Measurements from ENCODE around the gene HOXD3.

The HOXD3 gene

DNA sequence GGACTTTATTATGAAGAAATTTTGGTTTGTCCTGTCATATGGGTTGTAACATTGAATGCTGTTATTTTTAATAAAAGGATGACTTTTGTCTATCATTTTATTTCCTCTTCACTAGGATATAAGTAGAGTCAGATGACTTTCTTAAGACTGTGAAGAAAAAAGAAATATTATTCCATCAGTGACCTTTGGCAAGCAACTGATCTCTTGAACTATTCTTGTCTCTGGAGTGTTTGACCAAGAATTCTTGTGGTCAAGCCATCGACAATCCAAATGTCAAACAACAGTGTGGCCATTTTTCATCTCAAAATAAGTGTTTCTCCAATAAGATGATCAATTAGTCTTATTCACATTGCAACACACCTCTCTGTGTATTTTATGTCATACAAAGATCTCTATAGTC lies 56.3 kb downstream of the HOXD3 start:
- Histone ChIP-seq H3K27ac (ENCODE audit: low read length) (no peak overlapping the region), H3K4me3 (ENCODE audit: low read length) (no peak overlapping the region), H3K9ac (ENCODE audit: low read length) (no peak overlapping the region), H3K9me3 (replicated peaks; ENCODE audit: insufficient read depth, low read length) (no peaks in the 10 kb centered on the region), H3K4me1 (ENCODE audit: low read length) (no peaks in the 10 kb centered on the region), H3K79me2 (ENCODE audit: low read length) (no peaks in the 10 kb centered on the region), H3F3A (ENCODE audit: insufficient read depth, low read length) (no peaks in the 10 kb centered on the region), H3K9me2 (replicated peaks; ENCODE audit: insufficient read depth, low read length) (no peaks in the 10 kb centered on the region), H3K36me3 (replicated peaks; ENCODE audit: insufficient read depth, low read length) (no peaks in the 10 kb centered on the region), H3K4me2 (ENCODE audit: low read depth, low read length) (no peak overlapping the region), H3K27me3 (replicated peaks; ENCODE audit: insufficient read depth, low read length) (no peaks in the 10 kb centered on the region), H4K20me1 (ENCODE audit: insufficient read depth, low read length) (no peaks in the 10 kb centered on the region), H2AFZ (ENCODE audit: low read length) (no peak overlapping the region)
- no peak for DNase-seq
- TF ChIP-seq, protein P1, sequence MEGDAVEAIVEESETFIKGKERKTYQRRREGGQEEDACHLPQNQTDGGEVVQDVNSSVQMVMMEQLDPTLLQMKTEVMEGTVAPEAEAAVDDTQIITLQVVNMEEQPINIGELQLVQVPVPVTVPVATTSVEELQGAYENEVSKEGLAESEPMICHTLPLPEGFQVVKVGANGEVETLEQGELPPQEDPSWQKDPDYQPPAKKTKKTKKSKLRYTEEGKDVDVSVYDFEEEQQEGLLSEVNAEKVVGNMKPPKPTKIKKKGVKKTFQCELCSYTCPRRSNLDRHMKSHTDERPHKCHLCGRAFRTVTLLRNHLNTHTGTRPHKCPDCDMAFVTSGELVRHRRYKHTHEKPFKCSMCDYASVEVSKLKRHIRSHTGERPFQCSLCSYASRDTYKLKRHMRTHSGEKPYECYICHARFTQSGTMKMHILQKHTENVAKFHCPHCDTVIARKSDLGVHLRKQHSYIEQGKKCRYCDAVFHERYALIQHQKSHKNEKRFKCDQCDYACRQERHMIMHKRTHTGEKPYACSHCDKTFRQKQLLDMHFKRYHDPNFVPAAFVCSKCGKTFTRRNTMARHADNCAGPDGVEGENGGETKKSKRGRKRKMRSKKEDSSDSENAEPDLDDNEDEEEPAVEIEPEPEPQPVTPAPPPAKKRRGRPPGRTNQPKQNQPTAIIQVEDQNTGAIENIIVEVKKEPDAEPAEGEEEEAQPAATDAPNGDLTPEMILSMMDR (IDR thresholded peaks at IDR 0.05; ENCODE audit: low read length): no peak
- TF ChIP-seq EZH2 (optimal IDR thresholded peaks at IDR 0.05; ENCODE audit: low read depth, low read length): no peak
- no peak for TF ChIP-seq EZH2phosphoT487 (IDR thresholded peaks at IDR 0.05; ENCODE audit: low read length)
